H9 (cell line): ENCODE results near the gene PPP1R9A. TPM values are rescaled to one million over a fixed set of nuclear protein-coding genes. Genes with fewer than 3 reads are reported as not detected.

Experiments used
- DNase-seq: peaks from one replicate; pipeline ENCODE4 v3.0.0-alpha.2; 2017
- H2AFZ ChIP-seq: one replicate; pipeline ENCODE4 v1.6.1; 2013; ENCODE audit warnings: mild to moderate bottlenecking, low read length, control low read depth, moderate library complexity
- H2AK5ac ChIP-seq: 2 replicates; pipeline ENCODE4 v1.6.1; 2013; ENCODE audit warnings: low read length, control low read depth, mixed read lengths; ENCODE audit not compliant: insufficient read length
- H2BK120ac ChIP-seq: one replicate; pipeline ENCODE4 v1.6.1; 2013; ENCODE audit warnings: low read depth, mild to moderate bottlenecking, low read length, control low read depth, inconsistent platforms; ENCODE audit not compliant: poor library complexity, severe bottlenecking
- H2BK12ac ChIP-seq: 2 replicates; pipeline ENCODE4 v1.6.1; 2013; ENCODE audit warnings: low read length, control low read depth, mixed read lengths, low read depth; ENCODE audit not compliant: insufficient read length
- H2BK15ac ChIP-seq: 2 replicates; pipeline ENCODE4 v1.6.1; 2013; ENCODE audit warnings: low read depth, low read length, control low read depth
- H2BK20ac ChIP-seq: one replicate; pipeline ENCODE4 v1.6.1; 2013; ENCODE audit warnings: low read depth, mild to moderate bottlenecking, low read length, control low read depth, inconsistent platforms; ENCODE audit not compliant: poor library complexity, severe bottlenecking
- H2BK5ac ChIP-seq: 2 replicates; pipeline ENCODE4 v1.6.1; 2013; ENCODE audit warnings: low read length, control low read depth, mixed read lengths; ENCODE audit not compliant: insufficient read length
- H3K14ac ChIP-seq: 2 replicates; pipeline ENCODE4 v1.6.1; 2013; ENCODE audit warnings: low read length, control low read depth; ENCODE audit not compliant: insufficient read depth
- H3K18ac ChIP-seq: 2 replicates; pipeline ENCODE4 v1.6.1; 2013; ENCODE audit warnings: low read depth, mild to moderate bottlenecking, mixed read lengths, low read length, control low read depth; ENCODE audit not compliant: insufficient read length
- H3K23ac ChIP-seq: 2 replicates; pipeline ENCODE4 v1.6.1; 2013; ENCODE audit warnings: low read length, control low read depth, mixed read lengths, low read depth; ENCODE audit not compliant: insufficient read length
- H3K23me2 ChIP-seq: 2 replicates; pipeline ENCODE4 v1.6.1; 2013; ENCODE audit warnings: low read depth, mild to moderate bottlenecking, mixed read lengths, low read length, control low read depth; ENCODE audit not compliant: insufficient read length, poor library complexity, severe bottlenecking
- H3K27ac ChIP-seq: 2 replicates; pipeline ENCODE4 v1.5.1; 2013; ENCODE audit warnings: low read length, control low read depth, mixed read lengths, low read depth; ENCODE audit not compliant: insufficient read length
- H3K27me3 ChIP-seq: 2 replicates; pipeline ENCODE4 v1.6.1; 2013; ENCODE audit warnings: low read length, control low read depth, inconsistent platforms; ENCODE audit not compliant: insufficient read depth
- H3K4ac ChIP-seq: 2 replicates; pipeline ENCODE4 v1.6.1; 2013; ENCODE audit warnings: low read depth, mild to moderate bottlenecking, control low read depth, inconsistent platforms, low read length, moderate library complexity
- H3K4me1 ChIP-seq: 2 replicates; pipeline ENCODE4 v1.6.1; 2013; ENCODE audit warnings: low read length, control low read depth, inconsistent platforms; ENCODE audit not compliant: insufficient read depth
- H3K4me2 ChIP-seq: 2 replicates; pipeline ENCODE4 v1.6.1; 2013; ENCODE audit warnings: low read length, control low read depth, mixed read lengths; ENCODE audit not compliant: insufficient read length, insufficient read depth
- H3K56ac ChIP-seq: 2 replicates; pipeline ENCODE4 v1.6.1; 2013; ENCODE audit warnings: low read depth, mild to moderate bottlenecking, mixed read lengths, low read length, control low read depth; ENCODE audit not compliant: insufficient read length
- H3K79me1 ChIP-seq: 2 replicates; pipeline ENCODE4 v1.6.1; 2013; ENCODE audit warnings: low read depth, mild to moderate bottlenecking, moderate library complexity, low read length, control low read depth, inconsistent platforms; ENCODE audit not compliant: insufficient read depth, poor library complexity, severe bottlenecking
- H3K79me2 ChIP-seq: 2 replicates; pipeline ENCODE4 v1.6.1; 2013; ENCODE audit warnings: low read length, control low read depth, inconsistent platforms; ENCODE audit not compliant: insufficient read depth
- H3K9ac ChIP-seq: 2 replicates; pipeline ENCODE4 v1.6.1; 2013; ENCODE audit warnings: low read length, control low read depth, mixed read lengths; ENCODE audit not compliant: insufficient read length; ENCODE audit errors: extremely low read depth
- H3K9me3 ChIP-seq: one replicate; pipeline ENCODE4 v1.6.1; 2013; ENCODE audit warnings: low read depth, low read length, inconsistent platforms; ENCODE audit not compliant: control insufficient read depth
- H3T11ph ChIP-seq: one replicate; pipeline ENCODE4 v1.6.1; 2013; ENCODE audit warnings: mild to moderate bottlenecking, low read length, control low read depth, inconsistent platforms
- H4K20me1 ChIP-seq: one replicate; pipeline ENCODE4 v1.6.1; 2013; ENCODE audit not compliant: control insufficient read depth, insufficient read length, insufficient read depth
- H4K5ac ChIP-seq: 2 replicates; pipeline ENCODE4 v1.6.1; 2013; ENCODE audit warnings: low read depth, mild to moderate bottlenecking, mixed read lengths, low read length, control low read depth; ENCODE audit not compliant: insufficient read length
- H4K8ac ChIP-seq: replicated peaks from 2 replicates; pipeline ENCODE4 v1.6.1; 2013; ENCODE audit warnings: low read length, control low read depth, mixed read lengths, low read depth; ENCODE audit not compliant: insufficient read length
- H4K91ac ChIP-seq: 2 replicates; pipeline ENCODE4 v1.6.1; 2013; ENCODE audit warnings: low read depth, mild to moderate bottlenecking, moderate library complexity, mixed read lengths, low read length, control low read depth; ENCODE audit not compliant: insufficient read length
- H3K27ac Mint-ChIP-seq, 3 experiments: 2 replicates in 2 of 3; 3 replicates in 1 of 3; pipeline ENCODE4 v1.8.0; 2020 to 2021; ENCODE audit warnings: mixed read lengths in 3 of 3, mild to moderate bottlenecking in 1 of 3, moderate library complexity in 1 of 3
- H3K27me3 Mint-ChIP-seq: 2 replicates; pipeline ENCODE4 v1.8.0; 2021; ENCODE audit warnings: low read depth, mild to moderate bottlenecking, moderate library complexity, mixed read lengths
- H3K36me3 Mint-ChIP-seq, 3 experiments: 2 replicates in 2 of 3; 3 replicates in 1 of 3; pipeline ENCODE4 v1.8.0; 2020 to 2021; ENCODE audit warnings: low read depth in 3 of 3, mixed read lengths in 3 of 3; ENCODE audit not compliant: insufficient read depth in 1 of 3
- H3K4me1 Mint-ChIP-seq, 2 experiments: 2 replicates each; pipeline ENCODE4 v1.8.0; 2020; ENCODE audit warnings: mixed read lengths in 2 of 2
- H3K4me3 Mint-ChIP-seq, 2 experiments: 2 replicates in 1 of 2; 3 replicates in 1 of 2; pipeline ENCODE4 v1.8.0; 2020 to 2021; ENCODE audit warnings: mild to moderate bottlenecking in 2 of 2, mixed read lengths in 2 of 2, moderate library complexity in 1 of 2
- H3K9me3 Mint-ChIP-seq, 2 experiments: 2 replicates in 1 of 2; 3 replicates in 1 of 2; pipeline ENCODE4 v1.8.0; 2020; ENCODE audit warnings: mild to moderate bottlenecking in 2 of 2, mixed read lengths in 2 of 2, moderate library complexity in 1 of 2
- CTCF ChIP-seq: fragments of 200-600 bp; sonication (generic); conservative IDR thresholded peaks from 3 replicates; pipeline ENCODE4 v1.8.0; 2021; ENCODE audit warnings: antibody characterized with exemption, mild to moderate bottlenecking
- WGBS: extraction: QIAGEN DNeasy Blood & Tissue Kit; methylation state at CpG from one replicate; pipeline ENCODE4 v1.1.7; 2013; ENCODE audit warnings: missing lambda C conversion rate, low lambda C conversion rate, mixed read lengths; ENCODE audit not compliant: insufficient read length; ENCODE audit errors: extremely low coverage; 5-methylcytosine and 5-hydroxymethylcytosine counted together
- total RNA-seq: library from RNA; stranded (reverse); gene quantifications from 2 replicates; pipeline ENCODE4 v1.2.1, GENCODE V29; 2021

Gene PPP1R9A
- total RNA-seq, 1 experiment from 2014 or later: 17.0 TPM

- whole genome bisulfite sequencing: no CpG with 5 or more reads among the region's 4 CpGs
- peaks cover 2% of the 10 kb centered on the region; the same call in 1 of the 2 replicates for H3K4me1 ChIP-seq
- no peak overlapping the region for H2BK5ac ChIP-seq
- H3K9ac ChIP-seq: no peak overlapping the region
- H3K36me3 Mint-ChIP-seq: no peaks in the 10 kb centered on the region
- no peaks in the 10 kb centered on the region for H3K27me3 ChIP-seq
- no peaks in the 10 kb centered on the region for H4K20me1 ChIP-seq
- no peak overlapping the region for H2BK12ac ChIP-seq
- H2AK5ac ChIP-seq: no peak overlapping the region
- no peaks in the 10 kb centered on the region for H3K79me1 ChIP-seq
- H3K27ac ChIP-seq: no peak overlapping the region
- DNase-seq: no peak
- H2AFZ ChIP-seq: no peak overlapping the region
- H3K56ac ChIP-seq: no peak overlapping the region
- H3K79me2 ChIP-seq: peaks cover 2% of the 10 kb centered on the region; the same call in 1 of the 2 replicates
- no peak overlapping the region for H4K8ac ChIP-seq
- H3K9me3 ChIP-seq: no peaks in the 10 kb centered on the region
- H3K9me3 Mint-ChIP-seq: no peaks in the 10 kb centered on the region
- H2BK15ac ChIP-seq: no peak overlapping the region
- H4K91ac ChIP-seq: no peak overlapping the region
- H3K27ac Mint-ChIP-seq: no peak overlapping the region
- no peak for TF ChIP-seq CTCF
- no peak overlapping the region for H3K4me3 Mint-ChIP-seq
- H3K4me2 ChIP-seq: no peak overlapping the region
- H3K4me1 Mint-ChIP-seq: peaks cover 9 to 13% of the 10 kb centered on the region in 2 experiments
- H3K27me3 Mint-ChIP-seq: no peaks in the 10 kb centered on the region
- H2BK120ac ChIP-seq: no peak overlapping the region
- H3K23ac ChIP-seq: no peak overlapping the region
- no peak overlapping the region for H4K5ac ChIP-seq
- no peak overlapping the region for H3K14ac ChIP-seq
- H3K4ac ChIP-seq: no peak overlapping the region
- no peak overlapping the region for H2BK20ac ChIP-seq
- H3K18ac ChIP-seq: no peak overlapping the region
- H3T11ph ChIP-seq: no peak overlapping the region
- no peaks in the 10 kb centered on the region for H3K23me2 ChIP-seq
Observed at GRCh38 chr7:95041031-95041430, 133.6 kb downstream of the PPP1R9A start.
